ENCODE data around the gene MKI67.

GRCh38 chr10:128056303-128057050, 69.7 kb downstream of the MKI67 start:
- TF ChIP-seq CTCF (IDR thresholded peaks at IDR 0.05), result no peak
- TF ChIP-seq YY1 (IDR thresholded peaks at IDR 0.05; ENCODE audit: low read depth), result no peak
- TF ChIP-seq EP300 (IDR thresholded peaks at IDR 0.05; ENCODE audit: borderline replicate concordance in 1 of 2, low read depth in 1 of 2, low read length in 1 of 2), result no peak
- TF ChIP-seq SIN3A (IDR thresholded peaks at IDR 0.05; ENCODE audit: borderline replicate concordance, low read depth, low read length), result no peak
- TF ChIP-seq REST (IDR thresholded peaks at IDR 0.05; ENCODE audit: low read depth, low read length), result no peak
- TF ChIP-seq POLR2AphosphoS5 (IDR thresholded peaks at IDR 0.05; ENCODE audit: low read depth, low read length), result no peak
- no peak for TF ChIP-seq MAX (IDR thresholded peaks at IDR 0.05; ENCODE audit: low read depth)
- TF ChIP-seq MXI1 (IDR thresholded peaks at IDR 0.05; ENCODE audit: low read depth, low read length), result no peak
- TF ChIP-seq GATA2 (CRISPR knock-in tag; IDR thresholded peaks at IDR 0.05), result no peak
- no peak for TF ChIP-seq TCF12 (IDR thresholded peaks at IDR 0.05)
- no peak for TF ChIP-seq USF1 (IDR thresholded peaks at IDR 0.05; ENCODE audit: borderline replicate concordance, low read depth)
- no peak for TF ChIP-seq RFX5 (IDR thresholded peaks at IDR 0.05; ENCODE audit: low read length)
- TF ChIP-seq SMC3 (IDR thresholded peaks at IDR 0.05; ENCODE audit: low read depth, low read length), result no peak
- TF ChIP-seq NFIC (IDR thresholded peaks at IDR 0.05; ENCODE audit: borderline replicate concordance), result no peak
